ENCODE measurements around the gene FRMPD4. TPM values are rescaled to one million over a fixed set of nuclear protein-coding genes. Genes with fewer than 3 reads are reported as not detected.

The FRMPD4 gene
- polyA plus RNA-seq, 1 experiment: 0.82 TPM

DNA sequence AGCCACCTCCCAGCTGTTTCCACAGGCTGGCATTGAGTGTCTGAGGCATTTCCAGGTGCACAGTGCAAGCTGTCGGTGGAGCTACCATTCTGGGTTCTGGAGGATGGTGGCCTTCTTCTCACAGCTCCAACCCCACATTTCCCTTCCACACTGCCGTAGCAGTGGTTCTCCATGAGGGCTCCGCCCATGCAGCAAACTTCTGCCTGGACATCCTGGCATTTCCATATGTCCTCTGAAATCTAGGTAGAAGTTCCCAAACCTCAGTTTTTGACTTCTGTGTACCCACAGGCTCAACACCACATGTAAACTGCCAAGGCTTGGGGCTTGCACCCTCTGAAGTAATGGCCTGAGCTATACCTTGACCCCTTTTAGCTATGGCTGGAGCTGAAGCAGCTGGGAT is 10.3 kb upstream of the FRMPD4 start:
- Histone ChIP-seq H3K36me3 (ENCODE audit: control insufficient read depth, insufficient read depth, low read length) (no peaks in the 10 kb centered on the region), H3K4me3 (ENCODE audit: low read depth, low read length) (no peak overlapping the region), H3K27me3 (ENCODE audit: control insufficient read depth, insufficient read depth, low read length) (no peaks in the 10 kb centered on the region)
- TF ChIP-seq, protein P1, sequence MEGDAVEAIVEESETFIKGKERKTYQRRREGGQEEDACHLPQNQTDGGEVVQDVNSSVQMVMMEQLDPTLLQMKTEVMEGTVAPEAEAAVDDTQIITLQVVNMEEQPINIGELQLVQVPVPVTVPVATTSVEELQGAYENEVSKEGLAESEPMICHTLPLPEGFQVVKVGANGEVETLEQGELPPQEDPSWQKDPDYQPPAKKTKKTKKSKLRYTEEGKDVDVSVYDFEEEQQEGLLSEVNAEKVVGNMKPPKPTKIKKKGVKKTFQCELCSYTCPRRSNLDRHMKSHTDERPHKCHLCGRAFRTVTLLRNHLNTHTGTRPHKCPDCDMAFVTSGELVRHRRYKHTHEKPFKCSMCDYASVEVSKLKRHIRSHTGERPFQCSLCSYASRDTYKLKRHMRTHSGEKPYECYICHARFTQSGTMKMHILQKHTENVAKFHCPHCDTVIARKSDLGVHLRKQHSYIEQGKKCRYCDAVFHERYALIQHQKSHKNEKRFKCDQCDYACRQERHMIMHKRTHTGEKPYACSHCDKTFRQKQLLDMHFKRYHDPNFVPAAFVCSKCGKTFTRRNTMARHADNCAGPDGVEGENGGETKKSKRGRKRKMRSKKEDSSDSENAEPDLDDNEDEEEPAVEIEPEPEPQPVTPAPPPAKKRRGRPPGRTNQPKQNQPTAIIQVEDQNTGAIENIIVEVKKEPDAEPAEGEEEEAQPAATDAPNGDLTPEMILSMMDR (IDR thresholded peaks at IDR 0.05; ENCODE audit: insufficient read depth, low read depth, low read length): no peak
- DNase-seq (ENCODE audit: low read depth): no peak
- CTCF ChIA-PET: no interaction called here
- POLR2A ChIA-PET: no interaction called here

DNA sequence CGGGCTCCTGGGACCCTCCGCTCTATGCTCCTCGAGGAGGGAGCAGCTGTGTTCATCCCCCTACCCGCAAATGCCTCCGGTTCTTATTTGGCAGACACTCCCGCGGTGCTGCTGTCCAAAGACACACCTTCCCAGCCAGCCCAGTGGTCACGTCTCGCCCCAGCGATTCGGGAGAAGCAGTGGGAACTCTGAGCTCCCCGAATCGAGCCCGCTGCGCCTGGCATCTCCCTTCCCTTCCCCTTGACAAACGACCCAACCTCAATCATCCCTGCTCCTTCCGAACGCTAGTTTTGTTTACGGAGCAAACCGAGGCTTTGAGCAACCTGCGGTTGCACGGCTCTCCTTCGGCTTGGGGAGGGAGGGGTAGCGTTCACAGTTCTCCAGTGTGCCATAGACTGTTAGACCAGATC is 317 bp upstream of the FRMPD4 start:
- Histone ChIP-seq H3K36me3 (ENCODE audit: control insufficient read depth, insufficient read depth, low read length) (no peaks in the 10 kb centered on the region), H3K4me3 (ENCODE audit: low read depth, low read length) (peak overlapping the region; percentile 50), H3K27me3 (ENCODE audit: control insufficient read depth, insufficient read depth, low read length) (no peaks in the 10 kb centered on the region; the same call in 1 of the 2 replicates)
- TF ChIP-seq, protein P1 (IDR thresholded peaks at IDR 0.05; ENCODE audit: insufficient read depth, low read depth, low read length): no peak
- POLR2A ChIA-PET: no interaction called here
- DNase-seq (ENCODE audit: low read depth): no peak
- CTCF ChIA-PET: interaction anchor here (0.5 kb wide), 1 partner anchor 224 kb away, joined by 6 read pairs; no protein-coding TSS in a partner anchor

DNA sequence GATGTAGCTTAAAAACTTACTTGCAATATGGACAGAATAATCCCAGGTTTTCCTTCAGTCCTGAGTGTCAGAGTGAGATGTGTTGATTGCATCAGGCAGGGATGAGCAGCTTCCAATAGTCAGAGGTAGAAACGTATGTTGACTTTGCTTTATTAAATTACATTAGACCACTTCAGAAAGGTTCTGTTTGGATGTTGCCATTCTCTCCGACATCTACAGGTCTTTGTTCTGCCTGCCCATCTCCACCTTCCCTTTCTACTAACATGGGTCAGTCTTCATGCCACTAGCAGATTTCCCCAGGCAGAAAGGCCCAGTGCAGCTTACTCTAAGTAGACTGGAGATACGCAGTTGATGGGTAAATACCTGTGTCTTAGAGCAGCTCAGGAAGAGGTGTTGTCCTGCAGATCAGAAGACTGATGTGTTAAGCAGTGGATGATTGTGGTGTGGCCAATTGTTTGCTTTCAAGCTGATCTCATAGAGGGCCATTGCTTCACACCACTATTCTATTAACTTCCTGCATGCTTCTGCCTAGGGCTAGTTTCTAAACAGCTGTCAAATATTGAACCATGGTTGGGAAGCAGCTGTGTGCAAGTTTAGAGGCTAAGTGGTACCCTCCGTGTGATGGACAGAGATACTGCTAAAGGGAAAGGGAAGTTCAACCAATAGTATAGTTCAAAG is 1.8 kb downstream of the FRMPD4 start:
- H3K36me3 ChIP-seq (ENCODE audit: control insufficient read depth, insufficient read depth, low read length): no peaks in the 10 kb centered on the region
- POLR2A ChIA-PET: no interaction called here
- TF ChIP-seq, protein P1 (IDR thresholded peaks at IDR 0.05; ENCODE audit: insufficient read depth, low read depth, low read length): no peak
- CTCF ChIA-PET: interaction anchor here (1.2 kb wide), 1 partner anchor 123 kb away, joined by 3 read pairs; no protein-coding TSS in a partner anchor
- H3K27me3 ChIP-seq (ENCODE audit: control insufficient read depth, insufficient read depth, low read length): no peaks in the 10 kb centered on the region; the same call in 1 of the 2 replicates
- DNase-seq (ENCODE audit: low read depth): no peak
- no peak overlapping the region for H3K4me3 ChIP-seq (ENCODE audit: low read depth, low read length)

DNA sequence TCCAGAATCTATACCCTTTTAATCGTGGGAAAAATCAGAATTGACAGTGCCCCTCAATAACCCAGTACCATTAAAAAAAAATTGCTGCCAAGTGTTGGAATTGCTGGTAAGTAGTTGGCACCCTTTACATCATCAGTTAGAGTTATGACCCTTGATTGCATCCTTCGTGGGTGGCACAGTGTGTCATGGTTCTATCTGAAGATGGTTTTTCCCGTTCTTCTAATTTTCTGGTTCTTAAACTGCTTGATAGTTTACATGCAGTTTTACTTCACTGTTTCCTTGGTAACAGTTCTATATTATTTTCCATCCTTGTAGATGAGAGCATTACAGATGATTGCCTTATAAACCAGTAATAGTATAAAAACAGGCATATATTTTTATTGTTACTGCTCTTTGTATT is 3.2 kb downstream of the FRMPD4 start:
- ChIA-PET CTCF (no interaction called here), POLR2A (no interaction called here)
- DNase-seq (ENCODE audit: low read depth): no peak
- TF ChIP-seq, protein P1 (IDR thresholded peaks at IDR 0.05; ENCODE audit: insufficient read depth, low read depth, low read length): no peak
- no peaks in the 10 kb centered on the region; the same call in 1 of the 2 replicates for H3K27me3 ChIP-seq (ENCODE audit: control insufficient read depth, insufficient read depth, low read length)
- H3K4me3 ChIP-seq (ENCODE audit: low read depth, low read length): no peak overlapping the region
- no peaks in the 10 kb centered on the region for H3K36me3 ChIP-seq (ENCODE audit: control insufficient read depth, insufficient read depth, low read length)

DNA sequence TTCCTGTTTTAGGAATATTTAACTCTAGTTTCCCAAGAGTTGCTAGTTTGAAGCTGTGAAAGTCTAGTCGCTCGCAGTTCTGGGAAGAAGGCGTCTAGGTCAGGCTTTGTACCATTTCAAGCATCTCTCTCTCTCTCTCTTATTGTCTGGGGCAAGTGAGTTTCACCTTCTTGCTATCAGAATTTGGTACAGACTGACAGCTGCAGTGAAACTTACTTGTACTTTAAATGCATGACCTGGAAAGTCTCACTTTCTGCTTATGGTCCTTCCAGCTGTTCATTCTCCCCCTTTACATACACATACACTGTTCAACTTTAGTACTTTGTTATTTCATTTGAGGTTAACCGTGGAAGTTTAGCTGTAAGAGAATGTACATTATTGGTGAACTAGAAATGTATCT is 4.4 kb downstream of the FRMPD4 start:
- H3K4me3 ChIP-seq (ENCODE audit: low read depth, low read length): no peak overlapping the region
- H3K27me3 ChIP-seq (ENCODE audit: control insufficient read depth, insufficient read depth, low read length): no peaks in the 10 kb centered on the region; the same call in 1 of the 2 replicates
- DNase-seq (ENCODE audit: low read depth): no peak
- ChIA-PET CTCF (no interaction called here), POLR2A (no interaction called here)
- no peaks in the 10 kb centered on the region for H3K36me3 ChIP-seq (ENCODE audit: control insufficient read depth, insufficient read depth, low read length)
- TF ChIP-seq, protein P1 (IDR thresholded peaks at IDR 0.05; ENCODE audit: insufficient read depth, low read depth, low read length): no peak

Data from BJ (cell line).